Loucy (cell line): ENCODE measurements around the gene NRXN3.

ENCODE experiments used
- H2AFZ ChIP-seq: fragments of 200-600 bp; sonication (generic); 2 replicates; pipeline ENCODE4 v1.6.0; 2016; ENCODE audit warnings: antibody characterized with exemption, mild to moderate bottlenecking, low read length, moderate library complexity
- H3F3A ChIP-seq: fragments of 200-600 bp; 2 replicates; pipeline ENCODE4 v1.6.0; 2016; ENCODE audit warnings: antibody characterized with exemption, low read depth, mild to moderate bottlenecking
- H3K27me3 ChIP-seq: fragments of 200-600 bp; sonication (generic); 2 replicates; pipeline ENCODE4 v1.6.1; 2014; ENCODE audit warnings: low read length, mild to moderate bottlenecking; ENCODE audit not compliant: insufficient read depth, poor library complexity, severe bottlenecking
- H3K36me3 ChIP-seq: fragments of 200-600 bp; sonication (generic); 2 replicates; pipeline ENCODE4 v1.6.1; 2016; ENCODE audit warnings: low read length; ENCODE audit not compliant: insufficient read depth
- H3K4me1 ChIP-seq: fragments of 200-600 bp; sonication (generic); 2 replicates; pipeline ENCODE4 v1.5.1; 2014; ENCODE audit warnings: low read length, mild to moderate bottlenecking; ENCODE audit not compliant: insufficient read depth, poor library complexity, severe bottlenecking
- H3K4me2 ChIP-seq: fragments of 200-600 bp; sonication (generic); 2 replicates; pipeline ENCODE4 v1.6.0; 2014; ENCODE audit warnings: antibody characterized with exemption, low read length, low read depth, mild to moderate bottlenecking; ENCODE audit not compliant: poor library complexity, severe bottlenecking
- H3K4me3 ChIP-seq: fragments of 200-600 bp; sonication (generic); 2 replicates; pipeline ENCODE4 v1.5.1; 2014; ENCODE audit warnings: low read length, mild to moderate bottlenecking, mixed read lengths; ENCODE audit not compliant: poor library complexity, severe bottlenecking
- H3K79me2 ChIP-seq: fragments of 200-600 bp; sonication (generic); 2 replicates; pipeline ENCODE4 v1.6.1; 2014; ENCODE audit warnings: low read length; ENCODE audit not compliant: insufficient read depth
- H3K9ac ChIP-seq: fragments of 200-600 bp; sonication (generic); 2 replicates; pipeline ENCODE4 v1.6.0; 2014; ENCODE audit warnings: mild to moderate bottlenecking, low read depth, low read length, moderate library complexity; ENCODE audit not compliant: poor library complexity, severe bottlenecking
- H3K9me2 ChIP-seq: fragments of 200-600 bp; sonication (generic); replicated peaks from 2 replicates; pipeline ENCODE4 v1.6.1; 2016; ENCODE audit warnings: low read depth, low read length, mixed read lengths
- H3K9me3 ChIP-seq: fragments of 200-600 bp; sonication (generic); 2 replicates; pipeline ENCODE4 v1.6.1; 2014; ENCODE audit warnings: mild to moderate bottlenecking, antibody characterized with exemption, low read length, low read depth; ENCODE audit not compliant: insufficient read depth
- H4K20me1 ChIP-seq: fragments of 200-600 bp; sonication (generic); 2 replicates; pipeline ENCODE4 v1.6.0; 2014; ENCODE audit warnings: antibody characterized with exemption, low read length, mild to moderate bottlenecking; ENCODE audit not compliant: insufficient read depth, poor library complexity, severe bottlenecking
- EZH2phosphoT487 ChIP-seq: fragments of 200-600 bp; IDR thresholded peaks from 2 replicates; pipeline ENCODE4 v1.6.1; 2018; ENCODE audit warnings: antibody characterized with exemption, mild to moderate bottlenecking, moderate library complexity, borderline replicate concordance
- TF ChIP-seq, protein P1 (sequence below): fragments of 200-600 bp; sonication (generic); conservative IDR thresholded peaks from 2 replicates; pipeline ENCODE4 v1.5.1; 2014; ENCODE audit warnings: mild to moderate bottlenecking, antibody characterized with exemption, low read length

Gene NRXN3

DNA sequence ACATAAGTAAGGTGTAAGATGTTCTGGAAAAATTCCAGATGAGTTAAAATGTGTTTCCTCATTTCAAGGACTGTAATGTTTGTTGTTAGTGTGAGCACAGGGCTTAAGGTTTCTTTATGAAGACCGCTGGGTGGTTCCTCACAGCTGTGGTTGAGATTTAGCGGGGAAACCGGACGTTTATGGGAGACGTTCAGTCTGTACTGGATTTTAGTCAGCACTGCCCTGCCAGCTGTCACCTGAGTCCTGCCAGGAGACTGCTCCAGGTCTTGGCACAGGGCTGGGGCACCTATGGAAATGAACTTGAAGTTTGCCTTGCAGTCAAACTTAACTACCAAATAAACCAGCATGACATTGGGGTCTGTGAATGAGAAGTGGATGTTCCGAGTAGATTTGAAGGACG lies 1485.9 kb downstream of the NRXN3 start:
- Histone ChIP-seq H3K9me2 (no peaks in the 10 kb centered on the region), H3K27me3 (no peaks in the 10 kb centered on the region), H3K4me3 (no peak overlapping the region), H4K20me1 (no peaks in the 10 kb centered on the region), H3K4me1 (peaks cover 12% of the 10 kb centered on the region), H3K9me3 (peaks cover 4% of the 10 kb centered on the region; the same call in 1 of the 2 replicates), H2AFZ (no peak overlapping the region), H3K4me2 (no peak overlapping the region), H3K9ac (no peak overlapping the region), H3K36me3 (no peaks in the 10 kb centered on the region), H3K79me2 (no peaks in the 10 kb centered on the region), H3F3A (no peaks in the 10 kb centered on the region)
- no peak for TF ChIP-seq EZH2phosphoT487
- TF ChIP-seq, protein P1, sequence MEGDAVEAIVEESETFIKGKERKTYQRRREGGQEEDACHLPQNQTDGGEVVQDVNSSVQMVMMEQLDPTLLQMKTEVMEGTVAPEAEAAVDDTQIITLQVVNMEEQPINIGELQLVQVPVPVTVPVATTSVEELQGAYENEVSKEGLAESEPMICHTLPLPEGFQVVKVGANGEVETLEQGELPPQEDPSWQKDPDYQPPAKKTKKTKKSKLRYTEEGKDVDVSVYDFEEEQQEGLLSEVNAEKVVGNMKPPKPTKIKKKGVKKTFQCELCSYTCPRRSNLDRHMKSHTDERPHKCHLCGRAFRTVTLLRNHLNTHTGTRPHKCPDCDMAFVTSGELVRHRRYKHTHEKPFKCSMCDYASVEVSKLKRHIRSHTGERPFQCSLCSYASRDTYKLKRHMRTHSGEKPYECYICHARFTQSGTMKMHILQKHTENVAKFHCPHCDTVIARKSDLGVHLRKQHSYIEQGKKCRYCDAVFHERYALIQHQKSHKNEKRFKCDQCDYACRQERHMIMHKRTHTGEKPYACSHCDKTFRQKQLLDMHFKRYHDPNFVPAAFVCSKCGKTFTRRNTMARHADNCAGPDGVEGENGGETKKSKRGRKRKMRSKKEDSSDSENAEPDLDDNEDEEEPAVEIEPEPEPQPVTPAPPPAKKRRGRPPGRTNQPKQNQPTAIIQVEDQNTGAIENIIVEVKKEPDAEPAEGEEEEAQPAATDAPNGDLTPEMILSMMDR: no peak

DNA sequence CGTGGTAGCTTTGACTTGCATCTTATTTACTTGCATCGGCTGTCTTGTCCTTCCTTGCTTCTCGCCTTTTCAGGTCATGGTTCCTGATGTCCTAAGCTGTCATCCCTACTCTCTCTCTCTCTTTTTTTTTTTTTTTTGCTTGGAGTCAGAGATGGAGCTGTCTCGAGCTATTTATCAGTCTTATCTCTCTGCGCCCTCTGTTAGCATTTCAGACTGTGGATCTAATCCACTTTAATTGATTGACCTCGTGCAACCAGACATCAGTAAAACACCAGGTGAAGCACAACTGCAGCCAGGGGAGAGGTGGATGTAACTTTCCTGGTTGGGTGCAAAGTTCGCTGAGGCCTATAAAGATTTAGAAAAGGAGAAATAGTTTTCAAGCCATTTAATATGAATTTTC lies 1486.3 kb downstream of the NRXN3 start:
- no peaks in the 10 kb centered on the region for H3F3A ChIP-seq
- H2AFZ ChIP-seq: no peak overlapping the region
- peaks cover 4% of the 10 kb centered on the region; the same call in 1 of the 2 replicates for H3K9me3 ChIP-seq
- no peaks in the 10 kb centered on the region for H3K79me2 ChIP-seq
- H3K4me3 ChIP-seq: no peak overlapping the region
- no peaks in the 10 kb centered on the region for H4K20me1 ChIP-seq
- no peaks in the 10 kb centered on the region for H3K9me2 ChIP-seq
- H3K36me3 ChIP-seq: no peaks in the 10 kb centered on the region
- no peak overlapping the region for H3K9ac ChIP-seq
- no peaks in the 10 kb centered on the region for H3K27me3 ChIP-seq
- peaks cover 12% of the 10 kb centered on the region for H3K4me1 ChIP-seq
- TF ChIP-seq EZH2phosphoT487: no peak
- TF ChIP-seq, protein P1: no peak
- H3K4me2 ChIP-seq: no peak overlapping the region

DNA sequence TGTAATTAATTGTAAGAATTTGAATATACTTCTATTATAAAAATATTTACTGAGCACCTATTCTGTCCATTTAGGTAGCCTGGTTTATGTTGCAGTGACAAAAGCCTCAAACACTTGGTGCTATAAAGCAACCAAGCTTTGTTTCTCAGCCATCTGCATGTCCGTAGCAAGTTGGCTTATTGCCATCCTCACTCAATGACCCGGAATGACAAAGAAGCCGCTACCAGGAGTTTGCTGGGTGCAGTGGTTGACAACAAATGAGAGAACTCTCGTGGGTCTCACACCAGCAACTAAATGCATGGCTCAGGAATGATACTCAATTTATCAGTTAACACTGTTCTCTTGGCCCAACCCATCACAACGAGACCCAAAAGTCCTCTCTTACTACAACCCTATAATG lies 1488.0 kb downstream of the NRXN3 start:
- H3F3A ChIP-seq: no peaks in the 10 kb centered on the region
- no peaks in the 10 kb centered on the region for H3K9me2 ChIP-seq
- H3K4me3 ChIP-seq: no peak overlapping the region
- H2AFZ ChIP-seq: no peak overlapping the region
- no peak overlapping the region for H3K9ac ChIP-seq
- no peak overlapping the region for H3K4me2 ChIP-seq
- TF ChIP-seq, protein P1: no peak
- TF ChIP-seq EZH2phosphoT487: no peak
- H3K36me3 ChIP-seq: no peaks in the 10 kb centered on the region
- peaks cover 4% of the 10 kb centered on the region; the same call in 1 of the 2 replicates for H3K9me3 ChIP-seq
- no peaks in the 10 kb centered on the region for H4K20me1 ChIP-seq
- no peaks in the 10 kb centered on the region for H3K27me3 ChIP-seq
- peaks cover 12% of the 10 kb centered on the region for H3K4me1 ChIP-seq
- H3K79me2 ChIP-seq: no peaks in the 10 kb centered on the region
